ENCODE data around the gene SDHAF4.

DNA sequence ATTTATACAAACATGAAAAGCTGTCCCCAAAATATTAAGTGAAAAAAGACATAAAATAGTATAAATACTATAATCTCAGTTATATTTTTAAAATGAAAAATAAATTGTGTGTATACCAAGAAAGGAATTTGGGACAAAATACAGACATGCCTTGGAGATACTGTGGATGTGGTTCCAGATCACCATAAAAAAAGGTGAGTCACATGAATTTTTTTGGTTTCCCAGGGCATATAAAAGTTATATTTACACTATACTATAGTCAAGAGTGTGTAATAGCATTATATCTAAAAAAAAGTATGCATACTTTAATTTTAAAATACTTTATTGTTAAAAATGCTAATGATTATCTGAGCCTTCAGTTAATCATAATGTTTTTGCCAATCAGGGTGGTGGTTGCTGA is 17.4 kb upstream of the SDHAF4 start:
- TF ChIP-seq, protein P1, sequence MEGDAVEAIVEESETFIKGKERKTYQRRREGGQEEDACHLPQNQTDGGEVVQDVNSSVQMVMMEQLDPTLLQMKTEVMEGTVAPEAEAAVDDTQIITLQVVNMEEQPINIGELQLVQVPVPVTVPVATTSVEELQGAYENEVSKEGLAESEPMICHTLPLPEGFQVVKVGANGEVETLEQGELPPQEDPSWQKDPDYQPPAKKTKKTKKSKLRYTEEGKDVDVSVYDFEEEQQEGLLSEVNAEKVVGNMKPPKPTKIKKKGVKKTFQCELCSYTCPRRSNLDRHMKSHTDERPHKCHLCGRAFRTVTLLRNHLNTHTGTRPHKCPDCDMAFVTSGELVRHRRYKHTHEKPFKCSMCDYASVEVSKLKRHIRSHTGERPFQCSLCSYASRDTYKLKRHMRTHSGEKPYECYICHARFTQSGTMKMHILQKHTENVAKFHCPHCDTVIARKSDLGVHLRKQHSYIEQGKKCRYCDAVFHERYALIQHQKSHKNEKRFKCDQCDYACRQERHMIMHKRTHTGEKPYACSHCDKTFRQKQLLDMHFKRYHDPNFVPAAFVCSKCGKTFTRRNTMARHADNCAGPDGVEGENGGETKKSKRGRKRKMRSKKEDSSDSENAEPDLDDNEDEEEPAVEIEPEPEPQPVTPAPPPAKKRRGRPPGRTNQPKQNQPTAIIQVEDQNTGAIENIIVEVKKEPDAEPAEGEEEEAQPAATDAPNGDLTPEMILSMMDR (IDR thresholded peaks at IDR 0.05), result no peak
- TF ChIP-seq POLR2A (IDR thresholded peaks at IDR 0.05), result no peak
